GM12892 (cell line): ENCODE results near the gene FSTL4.

ENCODE experiments used
- DNase-seq: peaks from one replicate; pipeline ENCODE4 v3.0.0; 2011; ENCODE audit not compliant: insufficient read length
- FAIRE-seq: peaks from 2 replicates; lab custom pipeline; 2011; peaks lifted over from hg19 to GRCh38; lab: Jason Lieb, UNC
- POLR2A ChIP-seq: IDR thresholded peaks from 2 replicates; pipeline ENCODE4 v1.6.1; 2011; ENCODE audit warnings: low read depth, low read length, control low read depth
- POLR2AphosphoS5 ChIP-seq: IDR thresholded peaks from 2 replicates; pipeline ENCODE4 v1.6.1; 2011; ENCODE audit warnings: low read depth, low read length, control low read depth
- TAF1 ChIP-seq: IDR thresholded peaks from 2 replicates; pipeline ENCODE4 v1.6.1; 2011; ENCODE audit warnings: low read depth, mild to moderate bottlenecking, control low read depth, low read length, borderline replicate concordance

Gene FSTL4

DNA sequence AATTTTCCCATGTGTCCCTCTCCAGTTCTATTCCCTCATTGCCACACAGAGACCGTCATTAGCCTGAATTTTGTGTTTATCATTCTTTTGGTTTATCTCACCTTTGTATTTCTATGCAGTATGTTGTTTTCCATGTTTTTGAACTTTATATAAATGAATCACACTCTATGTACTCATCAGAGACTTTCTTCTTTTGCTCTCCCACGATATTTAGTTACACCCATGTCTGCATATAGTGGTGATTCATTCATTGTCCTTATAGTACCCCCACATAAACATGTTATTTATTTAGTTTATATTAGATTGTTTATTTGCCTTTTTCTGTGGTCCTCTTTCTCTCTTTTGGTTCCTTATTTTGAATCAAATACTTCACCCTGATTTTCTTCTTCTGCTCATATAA is 199.7 kb downstream of the FSTL4 start:
- DNase-seq (no peak), FAIRE-seq (no peak)
- TF ChIP-seq POLR2AphosphoS5 (no peak), TAF1 (no peak), POLR2A (no peak)

DNA sequence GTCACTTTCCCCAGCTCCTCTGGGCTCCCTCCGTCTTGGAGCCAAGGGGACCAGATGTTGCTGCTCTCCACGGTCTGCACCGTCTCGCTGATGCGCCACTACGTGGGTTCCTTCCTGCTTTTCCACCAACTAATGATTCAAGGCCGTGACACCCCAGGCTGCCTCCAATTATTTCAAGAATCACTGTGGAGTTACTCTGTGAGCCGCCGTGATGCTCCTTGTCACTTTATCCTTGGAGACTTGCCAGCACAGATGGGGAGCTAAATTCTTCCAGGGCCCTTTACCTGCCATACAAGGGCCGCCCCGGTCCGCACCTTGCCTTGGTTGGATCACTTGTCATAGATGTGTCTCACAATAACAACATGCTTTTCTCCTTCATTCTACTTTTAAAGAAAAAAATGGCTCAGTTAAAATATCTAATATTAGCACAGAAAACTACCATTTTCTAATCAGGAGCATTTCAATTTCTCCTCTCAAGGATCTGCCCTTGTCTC is 202.0 kb downstream of the FSTL4 start:
- no peak for FAIRE-seq
- TF ChIP-seq POLR2AphosphoS5 (no peak), POLR2A (no peak), TAF1 (no peak)
- DNase-seq, result no peak

DNA sequence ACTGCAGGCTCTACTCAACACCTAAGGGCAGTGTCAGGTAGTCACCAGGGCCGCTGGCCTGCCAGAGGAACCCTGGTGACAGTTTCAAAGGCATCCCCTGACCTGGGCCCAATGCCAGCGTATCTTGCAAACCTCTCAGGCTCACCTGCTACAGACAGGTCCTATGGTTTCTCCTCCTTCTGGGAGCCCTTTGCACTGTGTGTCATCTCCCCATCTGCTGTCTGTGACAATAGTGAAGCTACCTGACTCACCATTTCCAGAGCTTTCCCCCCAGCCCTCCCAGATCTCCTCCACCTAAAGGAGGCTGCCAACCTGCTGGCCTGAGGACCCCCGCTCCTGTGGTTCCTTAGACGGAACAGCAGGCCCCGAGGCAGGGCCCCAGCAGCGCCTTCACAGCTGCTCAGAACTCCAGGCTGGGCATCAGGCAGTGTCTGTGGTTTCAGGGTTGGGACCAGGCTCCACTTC is 203.1 kb downstream of the FSTL4 start:
- DNase-seq (no peak), FAIRE-seq (no peak)
- TF ChIP-seq POLR2A (no peak), POLR2AphosphoS5 (no peak), TAF1 (no peak)

- FAIRE-seq, result no peak
Measured at GRCh38 chr5:133408322-133408721, 204.0 kb downstream of the FSTL4 start.

GRCh38 chr5:133406977-133407632 is 205.2 kb downstream of the FSTL4 start:
- TF ChIP-seq POLR2AphosphoS5, result no peak
- TF ChIP-seq TAF1, result no peak
- no peak for TF ChIP-seq POLR2A
- no peak for FAIRE-seq
- no peak for DNase-seq

More at GRCh38 chr5:133408322-133408721, 204.0 kb downstream of the FSTL4 start:
- TF ChIP-seq POLR2AphosphoS5, result no peak
- no peak for TF ChIP-seq TAF1
- TF ChIP-seq POLR2A, result no peak
- DNase-seq, result no peak

GRCh38 chr5:133406208-133406976 is 205.9 kb downstream of the FSTL4 start:
- DNase-seq (no peak), FAIRE-seq (no peak)
- no peak for TF ChIP-seq POLR2A
- no peak for TF ChIP-seq TAF1
- no peak for TF ChIP-seq POLR2AphosphoS5

DNA sequence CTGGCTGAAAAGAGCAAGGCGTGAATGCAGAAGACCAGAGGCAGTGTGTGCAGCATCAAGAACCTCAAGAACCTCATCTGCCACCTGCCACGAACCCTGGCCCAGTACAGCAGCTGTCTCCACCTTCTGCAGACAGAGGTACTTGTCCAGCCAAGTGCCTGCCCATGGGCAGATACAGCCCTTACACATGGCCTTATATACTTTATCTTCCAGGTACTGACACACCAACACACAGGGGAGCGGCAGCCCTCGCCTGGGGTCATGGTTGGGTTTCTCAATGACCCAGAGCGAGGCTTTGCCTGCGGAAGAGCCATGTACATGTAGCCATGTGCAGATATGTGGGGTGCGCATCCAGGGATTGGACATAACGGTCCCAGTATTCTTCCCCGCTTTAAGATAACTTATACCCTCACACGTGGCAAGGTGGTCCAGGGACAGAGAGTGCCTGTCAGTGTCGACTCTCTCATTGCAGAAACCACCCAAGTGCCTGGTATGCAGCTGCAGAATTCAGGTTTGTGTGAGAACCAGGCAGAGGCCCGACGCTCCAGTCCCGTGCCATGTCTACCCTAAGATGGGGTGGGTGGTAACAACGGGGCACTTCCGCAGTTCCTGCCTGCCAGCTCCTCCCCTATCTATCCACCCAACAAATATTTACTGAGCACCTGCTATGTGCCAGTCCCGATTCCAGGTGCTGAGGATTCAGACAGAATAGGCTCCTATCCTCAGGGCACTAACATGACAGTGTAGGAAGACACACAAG is 206.9 kb downstream of the FSTL4 start:
- no peak for DNase-seq
- FAIRE-seq, result no peak
- TF ChIP-seq TAF1 (no peak), POLR2AphosphoS5 (no peak), POLR2A (no peak)

GRCh38 chr5:133404724-133405123 is 207.6 kb downstream of the FSTL4 start:
- FAIRE-seq (no peak), DNase-seq (no peak)

DNA sequence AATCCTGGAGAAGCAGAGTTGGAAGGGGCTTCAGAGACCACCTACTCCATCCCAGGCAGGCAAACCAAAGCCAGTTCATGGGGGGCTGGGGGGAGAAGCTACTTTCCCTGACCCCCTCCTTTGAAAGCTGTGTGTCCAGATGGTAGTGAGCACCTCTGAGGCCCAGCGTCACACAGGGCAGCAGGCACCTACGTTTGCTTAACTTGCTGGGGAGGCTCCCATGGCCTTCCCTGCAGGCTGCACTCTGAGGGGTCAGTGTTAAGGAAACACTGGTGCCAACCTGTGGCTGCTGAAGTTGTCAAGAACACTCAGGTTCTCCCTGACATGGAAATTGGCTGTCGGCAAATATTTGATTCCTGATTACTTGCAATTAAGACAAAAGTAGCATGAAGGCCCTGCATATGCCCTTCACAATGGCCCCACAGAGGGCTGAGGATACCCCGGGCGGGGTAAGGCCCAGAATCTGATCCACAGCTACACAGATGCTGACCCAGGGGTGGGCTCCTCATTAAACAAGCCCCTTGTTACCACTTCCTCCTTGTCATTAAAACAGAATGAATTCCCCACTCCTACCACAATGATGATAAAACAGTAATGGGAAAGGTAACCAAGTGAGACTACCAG is 208.5 kb downstream of the FSTL4 start:
- FAIRE-seq, result no peak

More at GRCh38 chr5:133404724-133405123, 207.6 kb downstream of the FSTL4 start:
- TF ChIP-seq POLR2AphosphoS5 (no peak), TAF1 (no peak), POLR2A (no peak)

GRCh38 chr5:133402775-133403174 is 209.6 kb downstream of the FSTL4 start:
- TF ChIP-seq POLR2AphosphoS5 (no peak), TAF1 (no peak), POLR2A (no peak)
- FAIRE-seq (no peak), DNase-seq (no peak)

More for the DNA sequence above, 208.5 kb downstream of the FSTL4 start:
- no peak for DNase-seq
- no peak for TF ChIP-seq POLR2A
- no peak for TF ChIP-seq TAF1
- TF ChIP-seq POLR2AphosphoS5, result no peak

DNA sequence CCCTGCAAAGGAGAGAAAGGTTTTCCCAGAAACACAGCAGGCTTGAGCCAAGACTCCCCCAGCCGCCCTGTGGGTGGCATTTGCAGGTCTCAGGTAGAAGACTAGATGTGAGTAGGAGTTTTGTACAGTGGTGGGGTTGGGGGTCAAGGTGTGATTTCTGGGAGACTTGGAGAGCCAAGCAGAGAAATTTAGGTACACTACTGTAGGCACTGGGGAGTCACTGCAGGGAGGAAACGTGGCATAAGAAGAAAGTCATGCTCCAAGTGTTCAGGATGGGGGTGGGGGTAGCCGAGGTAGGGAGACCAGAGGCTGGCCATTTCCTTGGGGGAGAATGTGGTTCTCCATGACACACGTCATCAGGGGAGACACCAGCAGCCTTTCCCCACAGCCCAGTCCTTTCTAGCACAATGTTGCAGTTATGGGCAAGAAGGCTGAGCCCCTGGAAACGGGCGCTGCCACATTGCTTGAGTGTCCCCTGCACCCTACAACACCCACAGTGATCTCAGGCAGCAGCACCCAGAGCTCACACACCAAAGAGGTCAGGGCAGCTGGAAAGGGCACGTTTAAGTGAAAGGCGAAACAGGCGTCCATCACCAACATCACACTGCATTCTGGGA is 210.5 kb downstream of the FSTL4 start:
- FAIRE-seq, result no peak

More for the DNA sequence above, 210.5 kb downstream of the FSTL4 start:
- DNase-seq, result no peak
- TF ChIP-seq TAF1 (no peak), POLR2A (no peak), POLR2AphosphoS5 (no peak)
